NCI-H2196 (cell line): Measurements from ENCODE around the gene NCR2.

ENCODE experiments used
- DNase-seq: peaks from one replicate; lab custom pipeline; 2025; ENCODE audit not compliant: unreplicated experiment; lab: John Stamatoyannopoulos, UW

Gene NCR2

GRCh38 chr6:41396335-41396734 is 60.9 kb downstream of the NCR2 start:
- DNase-seq: no peak

GRCh38 chr6:41399424-41399823 is 64.0 kb downstream of the NCR2 start:
- no peak for DNase-seq
